ENCODE results near the gene IQSEC1. TPM values are rescaled to one million over a fixed set of nuclear protein-coding genes. Genes with fewer than 3 reads are reported as not detected.
A peak's percentile ranks its signal among the peaks of the same experiment; 100 is the strongest.

Gene IQSEC1
- total RNA-seq, 1 donor from 2014 or later: 81.2 TPM

GRCh38 chr3:13043656-13044055 is 29.6 kb downstream of the IQSEC1 start:
- intact Hi-C loops (cut with DNase I): no loop called here
- no peak for ATAC-seq
- no peak for DNase-seq (ENCODE audit: missing footprints)

- DNase-seq (ENCODE audit: missing footprints): peak; percentile 47
- ATAC-seq: no peak
- intact Hi-C loops (cut with DNase I): no loop called here
Measured at GRCh38 chr3:13042715-13043271, 30.4 kb downstream of the IQSEC1 start.

GRCh38 chr3:13042127-13042701 is 31.0 kb downstream of the IQSEC1 start:
- intact Hi-C loops (cut with DNase I): no loop called here
- DNase-seq (ENCODE audit: missing footprints): peak; percentile 32
- ATAC-seq: no peak

- no peak for DNase-seq (ENCODE audit: missing footprints)
- intact Hi-C loops (cut with DNase I): no loop called here
Measured at GRCh38 chr3:13041113-13041776, 32.0 kb downstream of the IQSEC1 start.

GRCh38 chr3:13040361-13041074 is 32.7 kb downstream of the IQSEC1 start:
- DNase-seq (ENCODE audit: missing footprints) (no peak), ATAC-seq (peak; percentile 50)
- intact Hi-C loops (cut with DNase I): no loop called here

More at GRCh38 chr3:13041113-13041776, 32.0 kb downstream of the IQSEC1 start:
- no peak for ATAC-seq

GRCh38 chr3:13039213-13039896 is 33.9 kb downstream of the IQSEC1 start:
- no peak for DNase-seq (ENCODE audit: missing footprints)
- intact Hi-C loops (cut with DNase I): no loop called here
- no peak for ATAC-seq

GRCh38 chr3:13037458-13038117 is 35.6 kb downstream of the IQSEC1 start:
- no peak for ATAC-seq
- intact Hi-C loops (cut with DNase I): no loop called here
- no peak for DNase-seq (ENCODE audit: missing footprints)

- DNase-seq (ENCODE audit: missing footprints): peak; percentile 50
- peak; percentile 20 for ATAC-seq
- intact Hi-C loops (cut with DNase I): no loop called here
Measured at GRCh38 chr3:13034861-13035260, 38.4 kb downstream of the IQSEC1 start.

- intact Hi-C loops (cut with DNase I): no loop called here
- ATAC-seq (no peak), DNase-seq (ENCODE audit: missing footprints) (no peak)
Measured at GRCh38 chr3:13034109-13034800, 39.0 kb downstream of the IQSEC1 start.

- no peak for DNase-seq (ENCODE audit: missing footprints)
- no peak for ATAC-seq
- intact Hi-C loops (cut with DNase I): no loop called here
Measured at GRCh38 chr3:13032206-13032605, 41.0 kb downstream of the IQSEC1 start.

GRCh38 chr3:13031621-13032020 is 41.6 kb downstream of the IQSEC1 start:
- DNase-seq (ENCODE audit: missing footprints) (no peak), ATAC-seq (no peak)
- intact Hi-C loops (cut with DNase I): no loop called here

GRCh38 chr3:13030684-13031083 is 42.5 kb downstream of the IQSEC1 start:
- DNase-seq (ENCODE audit: missing footprints) (no peak), ATAC-seq (no peak)
- intact Hi-C loops (cut with DNase I): no loop called here

- peak; percentile 40 for DNase-seq (ENCODE audit: missing footprints)
- intact Hi-C loops (cut with DNase I): no loop called here
- ATAC-seq: no peak
Measured at GRCh38 chr3:13028010-13028821, 45.0 kb downstream of the IQSEC1 start.

GRCh38 chr3:13027154-13027553 is 46.1 kb downstream of the IQSEC1 start:
- DNase-seq (ENCODE audit: missing footprints): no peak

GRCh38 chr3:13026534-13026933 is 46.7 kb downstream of the IQSEC1 start:
- DNase-seq (ENCODE audit: missing footprints) (no peak), ATAC-seq (no peak)
- intact Hi-C loops (cut with DNase I): no loop called here

More at GRCh38 chr3:13027154-13027553, 46.1 kb downstream of the IQSEC1 start:
- ATAC-seq: no peak
- intact Hi-C loops (cut with DNase I): no loop called here

- ATAC-seq (no peak), DNase-seq (ENCODE audit: missing footprints) (no peak)
- intact Hi-C loops (cut with DNase I): no loop called here
Measured at GRCh38 chr3:13025778-13026518, 47.3 kb downstream of the IQSEC1 start.

- ATAC-seq (peak; percentile 17), DNase-seq (ENCODE audit: missing footprints) (no peak)
- intact Hi-C loops (cut with DNase I): no loop called here
Measured at GRCh38 chr3:13025090-13025489, 48.1 kb downstream of the IQSEC1 start.
